Mucosa of descending colon (tissue), 3 donors: ENCODE data around the gene ARSB. TPM values are rescaled to one million over a fixed set of nuclear protein-coding genes. Genes with fewer than 3 reads are reported as not detected.

Experiments used
- ATAC-seq: fragments of 200-7000 bp; cut with Tn5 transposase; one replicate; pipeline ENCODE4 v1.9.1; 2020; ENCODE audit warnings: mild to moderate bottlenecking, moderate library complexity
- DNase-seq, 3 donors: peaks; one replicate each; pipeline ENCODE4 v3.0.0-alpha.2; 2020
- H3K36me3 ChIP-seq: fragments of 200-600 bp; one replicate; pipeline ENCODE4 v1.8.0; 2021; ENCODE audit warnings: low read depth, mild to moderate bottlenecking
- H3K4me1 ChIP-seq: fragments of 200-600 bp; one replicate; pipeline ENCODE4 v1.8.0; 2021; ENCODE audit warnings: low read depth, mild to moderate bottlenecking
- H3K4me3 ChIP-seq: fragments of 200-600 bp; one replicate; pipeline ENCODE4 v1.8.0; 2021; ENCODE audit warnings: mild to moderate bottlenecking
- H3K9me3 ChIP-seq: fragments of 200-600 bp; one replicate; pipeline ENCODE4 v1.8.0; 2021; ENCODE audit warnings: mild to moderate bottlenecking
- intact Hi-C, 2 donors: fragments of 100-400 bp; cut with DNase I in 1 of 2; cut with micrococcal nuclease in 1 of 2; formaldehyde crosslinking; loops; one replicate each; pipeline versions ENCODE4 v1.11.0 to v1.11.1; 2022; cut with DNase I, micrococcal nuclease
- total RNA-seq, 3 donors: library from RNA; stranded (reverse); fragmentation: NEBNext Ultra II Directional in 2 of 3; extraction: Animal tissue kit (Norgen Biotek cat#: 25700) in 2 of 3; gene quantifications; one replicate each; pipeline versions ENCODE4 v1.2.1 to v1.2.4, GENCODE V29; 2021 to 2023
- TF ChIP-seq, protein P1 (sequence below): fragments of 200-600 bp; IDR thresholded peaks from one replicate; pipeline ENCODE4 v1.8.0; 2022; ENCODE audit warnings: antibody characterized with exemption, mild to moderate bottlenecking
- donor health status: DM: no; HTN: no; CAD: no; lungs with moderate emphysema.
- donor health status: DM: no; HTN: no; CAD: no.
- donor health status: DM: no; HTN: yes; CAD: no.

Gene ARSB
- total RNA-seq, 3 donors from 2014 or later, result 8.1 to 14.4 (median 14.1) TPM

GRCh38 chr5:79007872-79008271 is 22.8 kb upstream of the ARSB start:
- no peak overlapping the region for H3K4me3 ChIP-seq
- no peaks in the 10 kb centered on the region for H3K36me3 ChIP-seq
- H3K4me1 ChIP-seq, result no peaks in the 10 kb centered on the region
- intact Hi-C loops, result no loop called here
- DNase-seq (no peak), ATAC-seq (no peak)
- TF ChIP-seq, protein P1, sequence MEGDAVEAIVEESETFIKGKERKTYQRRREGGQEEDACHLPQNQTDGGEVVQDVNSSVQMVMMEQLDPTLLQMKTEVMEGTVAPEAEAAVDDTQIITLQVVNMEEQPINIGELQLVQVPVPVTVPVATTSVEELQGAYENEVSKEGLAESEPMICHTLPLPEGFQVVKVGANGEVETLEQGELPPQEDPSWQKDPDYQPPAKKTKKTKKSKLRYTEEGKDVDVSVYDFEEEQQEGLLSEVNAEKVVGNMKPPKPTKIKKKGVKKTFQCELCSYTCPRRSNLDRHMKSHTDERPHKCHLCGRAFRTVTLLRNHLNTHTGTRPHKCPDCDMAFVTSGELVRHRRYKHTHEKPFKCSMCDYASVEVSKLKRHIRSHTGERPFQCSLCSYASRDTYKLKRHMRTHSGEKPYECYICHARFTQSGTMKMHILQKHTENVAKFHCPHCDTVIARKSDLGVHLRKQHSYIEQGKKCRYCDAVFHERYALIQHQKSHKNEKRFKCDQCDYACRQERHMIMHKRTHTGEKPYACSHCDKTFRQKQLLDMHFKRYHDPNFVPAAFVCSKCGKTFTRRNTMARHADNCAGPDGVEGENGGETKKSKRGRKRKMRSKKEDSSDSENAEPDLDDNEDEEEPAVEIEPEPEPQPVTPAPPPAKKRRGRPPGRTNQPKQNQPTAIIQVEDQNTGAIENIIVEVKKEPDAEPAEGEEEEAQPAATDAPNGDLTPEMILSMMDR, result no peak
- H3K9me3 ChIP-seq, result peaks cover 3% of the 10 kb centered on the region

- Histone ChIP-seq H3K4me3 (no peak overlapping the region), H3K36me3 (no peaks in the 10 kb centered on the region), H3K4me1 (no peaks in the 10 kb centered on the region), H3K9me3 (no peaks in the 10 kb centered on the region)
- intact Hi-C loops, result no loop called here
- TF ChIP-seq, protein P1, result no peak
- ATAC-seq (no peak), DNase-seq (no peak)
Measured at GRCh38 chr5:79005936-79006631, 21.0 kb upstream of the ARSB start.

- H3K9me3 ChIP-seq, result no peaks in the 10 kb centered on the region
- DNase-seq (no peak), ATAC-seq (no peak)
- no peak overlapping the region for H3K4me3 ChIP-seq
- no peaks in the 10 kb centered on the region for H3K4me1 ChIP-seq
- H3K36me3 ChIP-seq, result no peaks in the 10 kb centered on the region
- intact Hi-C loops, result no loop called here
- TF ChIP-seq, protein P1, result no peak
Measured at GRCh38 chr5:79005151-79005550, 20.0 kb upstream of the ARSB start.

- H3K9me3 ChIP-seq, result no peaks in the 10 kb centered on the region
- DNase-seq (no peak), ATAC-seq (no peak)
- H3K4me1 ChIP-seq, result no peaks in the 10 kb centered on the region
- no peaks in the 10 kb centered on the region for H3K36me3 ChIP-seq
- TF ChIP-seq, protein P1, result no peak
- intact Hi-C loops, result no loop called here
- no peak overlapping the region for H3K4me3 ChIP-seq
Measured at GRCh38 chr5:79002374-79002773, 17.3 kb upstream of the ARSB start.

DNA sequence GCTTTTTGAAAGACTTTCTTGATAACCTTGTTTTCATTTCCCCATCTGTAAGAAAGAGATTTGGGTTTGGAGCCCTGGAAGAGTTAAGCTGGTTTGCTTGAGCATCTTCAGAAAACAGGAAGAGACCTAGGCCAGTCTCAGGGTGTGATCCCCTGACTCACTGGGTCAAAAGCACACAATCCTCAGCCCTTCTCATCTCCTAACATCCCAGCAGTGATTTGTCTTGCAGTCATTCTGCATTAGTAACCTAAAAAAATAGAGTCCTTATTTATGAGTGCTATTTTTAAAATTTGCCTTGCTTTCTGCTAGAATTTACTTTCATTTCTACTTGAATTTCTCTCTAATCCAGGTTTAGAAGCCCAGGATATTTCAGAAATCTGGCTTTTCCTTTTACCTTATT is 16.4 kb upstream of the ARSB start:
- DNase-seq, result no peak
- TF ChIP-seq, protein P1, result no peak
- no peak overlapping the region for H3K4me3 ChIP-seq
- H3K36me3 ChIP-seq, result no peaks in the 10 kb centered on the region
- ATAC-seq, result no peak
- no peaks in the 10 kb centered on the region for H3K9me3 ChIP-seq
- intact Hi-C loops, result no loop called here
- H3K4me1 ChIP-seq, result no peaks in the 10 kb centered on the region

DNA sequence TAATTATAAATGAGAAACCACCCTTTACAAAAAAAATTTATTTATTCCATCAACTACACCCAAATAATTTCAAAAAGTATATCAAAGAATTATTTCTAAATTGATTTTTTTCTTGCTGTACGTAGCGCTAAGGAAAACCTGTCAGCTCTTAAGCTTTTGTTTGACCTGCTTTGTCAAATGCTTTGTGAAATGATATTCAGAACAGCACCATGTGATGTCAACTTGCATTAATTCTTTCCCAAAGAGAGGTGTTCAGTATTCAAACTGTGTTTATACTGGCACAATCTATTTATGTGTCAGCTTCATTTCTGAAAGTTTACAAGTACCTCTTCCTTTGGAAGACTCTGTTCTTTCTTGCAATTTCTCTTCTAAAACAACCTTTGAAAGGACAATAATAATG is 12.0 kb upstream of the ARSB start:
- Histone ChIP-seq H3K36me3 (no peaks in the 10 kb centered on the region), H3K4me3 (no peak overlapping the region), H3K4me1 (no peaks in the 10 kb centered on the region), H3K9me3 (no peaks in the 10 kb centered on the region)
- ATAC-seq (no peak), DNase-seq (no peak)
- TF ChIP-seq, protein P1, result no peak
- intact Hi-C loops, result no loop called here
